ENCODE measurements around the gene NRG3. TPM values are rescaled to one million over a fixed set of nuclear protein-coding genes. Genes with fewer than 3 reads are reported as not detected.

The NRG3 gene
- total and polyA plus RNA-seq, 2 of the 8 experiments (the other 6 are each of a cell fraction or from before 2014, with no cell fraction given) = 4.2 to 5.0 TPM

DNA sequence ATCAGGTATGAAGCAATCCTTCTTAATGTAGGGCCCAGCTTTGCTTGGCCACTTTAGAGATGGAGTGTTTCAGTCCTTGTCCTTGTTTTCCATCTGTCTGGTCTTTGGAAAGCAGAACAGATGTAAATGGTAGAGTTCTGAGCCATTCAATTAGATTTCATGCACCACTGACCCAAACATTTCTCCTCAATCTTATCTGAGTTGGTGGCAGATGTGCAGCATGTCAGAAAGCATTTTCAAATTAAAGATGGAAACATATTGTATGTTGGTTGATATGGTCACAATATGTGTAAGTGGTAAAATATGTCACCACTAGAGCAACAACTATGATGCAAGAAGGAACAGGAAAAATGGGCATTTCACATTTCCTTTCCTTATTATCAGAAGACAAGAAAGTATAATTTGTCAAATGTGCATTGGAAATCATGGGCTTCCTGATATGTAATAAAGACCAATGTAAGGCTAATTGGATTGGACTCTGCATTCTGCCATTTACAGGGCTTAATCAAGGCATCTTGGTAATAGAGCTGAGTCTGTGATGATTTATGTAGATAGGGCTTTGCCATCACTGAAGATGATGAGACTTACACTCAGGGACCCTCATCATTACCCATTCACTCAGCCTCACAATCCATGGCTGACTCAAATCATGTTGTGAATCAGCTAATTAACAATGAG, 750.7 kb downstream of the NRG3 start:
- Histone ChIP-seq H3K79me1 (ENCODE audit: low read depth, low read length) (no peaks in the 10 kb centered on the region), H3K4ac (replicated peaks; ENCODE audit: insufficient read length, low read depth, low read length) (no peak overlapping the region), H2AFZ (ENCODE audit: low read length) (no peak overlapping the region), H3K23ac (ENCODE audit: insufficient read length) (no peak overlapping the region), H4K8ac (ENCODE audit: extremely low read depth, insufficient read depth, low read length) (no peak overlapping the region), H3K4me2 (ENCODE audit: insufficient read depth in 1 of 2, low read depth in 2 of 2, low read length in 2 of 2) (no peak overlapping the region), H2BK12ac (ENCODE audit: low read depth, low read length) (no peak overlapping the region), H3K18ac (ENCODE audit: extremely low read depth, low read length) (no peak overlapping the region), H3K27ac (ENCODE audit: low read depth, low read length) (no peak overlapping the region), H2BK120ac (replicated peaks; ENCODE audit: low read depth, low read length) (no peak overlapping the region), H3K36me3 (ENCODE audit: control insufficient read depth in 2 of 4, insufficient read depth in 4 of 4, low read length in 3 of 4) (no peaks in the 10 kb centered on the region), H3K4me1 (replicated peaks in 1 of 4; ENCODE audit: control insufficient read depth in 3 of 4, insufficient read depth in 4 of 4, low read length in 3 of 4) (no peaks in the 10 kb centered on the region), H3K9me3 (ENCODE audit: insufficient read depth in 2 of 2, low read depth in 1 of 2, low read length in 1 of 2) (no peaks in the 10 kb centered on the region), H2AK5ac (ENCODE audit: low read depth, low read length) (no peak overlapping the region), H3K56ac (replicated peaks; ENCODE audit: insufficient read length, low read depth, low read length) (no peak overlapping the region), H3K79me2 (ENCODE audit: control insufficient read depth in 1 of 2, insufficient read depth in 2 of 2, low read length in 2 of 2) (no peaks in the 10 kb centered on the region), H3K23me2 (ENCODE audit: low read depth, low read length) (no peaks in the 10 kb centered on the region), H2BK15ac (ENCODE audit: low read length) (no peak overlapping the region), H2BK20ac (ENCODE audit: low read length) (no peak overlapping the region), H2BK5ac (ENCODE audit: low read depth, low read length) (no peak overlapping the region), H4K91ac (replicated peaks; ENCODE audit: insufficient read length, low read length) (no peak overlapping the region), H3K9ac (replicated peaks in 1 of 4; ENCODE audit: extremely low read depth in 1 of 4, low read depth in 3 of 4, low read length in 3 of 4) (no peak overlapping the region), H3K27me3 (replicated peaks in 1 of 4; ENCODE audit: control insufficient read depth in 3 of 4, extremely low read depth in 1 of 4, insufficient read depth in 3 of 4, low read length in 3 of 4) (no peaks in the 10 kb centered on the region), H3K4me3 (ENCODE audit: extremely low read depth in 1 of 4, insufficient read depth in 2 of 4, low read depth in 3 of 4, low read length in 4 of 4) (no peak overlapping the region), H3K14ac (ENCODE audit: insufficient read length) (no peak overlapping the region), H4K5ac (ENCODE audit: insufficient read length, low read depth, low read length) (no peak overlapping the region), H4K20me1 (replicated peaks in 1 of 2; ENCODE audit: control insufficient read depth in 1 of 2, insufficient read depth in 2 of 2, low read length in 2 of 2) (no peaks in the 10 kb centered on the region)
- FAIRE-seq (no peak), DNase-seq (ENCODE audit: low read depth in 1 of 2, low spot score in 2 of 2) (no peak)
- POLR2A ChIA-PET (ENCODE audit: partially characterized antibody) = no interaction called here
- CTCF ChIA-PET (ENCODE audit: partially characterized antibody) = no interaction called here
- TF ChIP-seq CBX5 (IDR thresholded peaks at IDR 0.05; ENCODE audit: low read depth, low read length) (no peak), TAF7 (optimal IDR thresholded peaks at IDR 0.05; ENCODE audit: borderline replicate concordance, low read depth, low read length) (no peak), SIX5 (IDR thresholded peaks at IDR 0.05; ENCODE audit: low read depth, low read length) (no peak), PHF8 (conservative IDR thresholded peaks at IDR 0.05; ENCODE audit: low read depth, low read length) (no peak)
